LoVo (cell line): ENCODE data around the gene SASS6.

Experiments
- DNase-seq: peaks from one replicate; pipeline ENCODE4 v3.0.0-alpha.2; 2016; ENCODE audit warnings: low spot score

SASS6 gene

DNA sequence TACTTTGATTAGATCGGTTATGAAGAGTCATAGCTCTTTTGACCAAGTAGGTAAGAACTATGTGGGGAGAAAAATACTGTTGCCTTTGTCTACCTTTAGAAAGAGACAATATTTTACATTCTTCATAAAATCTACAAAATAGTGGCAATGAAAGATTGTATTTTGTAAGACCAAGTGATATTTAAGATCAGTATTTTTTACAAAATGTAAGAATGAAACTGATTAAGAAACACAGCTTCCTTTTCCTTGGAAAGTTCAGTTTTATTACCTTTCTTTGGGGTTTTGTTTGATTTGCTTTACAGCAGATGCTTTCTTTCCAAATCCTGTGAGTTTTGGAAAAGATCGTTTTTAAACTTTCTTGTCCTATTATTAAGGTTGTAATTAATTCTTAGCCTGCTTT lies 93.1 kb downstream of the SASS6 start:
- DNase-seq, result no peak

DNA sequence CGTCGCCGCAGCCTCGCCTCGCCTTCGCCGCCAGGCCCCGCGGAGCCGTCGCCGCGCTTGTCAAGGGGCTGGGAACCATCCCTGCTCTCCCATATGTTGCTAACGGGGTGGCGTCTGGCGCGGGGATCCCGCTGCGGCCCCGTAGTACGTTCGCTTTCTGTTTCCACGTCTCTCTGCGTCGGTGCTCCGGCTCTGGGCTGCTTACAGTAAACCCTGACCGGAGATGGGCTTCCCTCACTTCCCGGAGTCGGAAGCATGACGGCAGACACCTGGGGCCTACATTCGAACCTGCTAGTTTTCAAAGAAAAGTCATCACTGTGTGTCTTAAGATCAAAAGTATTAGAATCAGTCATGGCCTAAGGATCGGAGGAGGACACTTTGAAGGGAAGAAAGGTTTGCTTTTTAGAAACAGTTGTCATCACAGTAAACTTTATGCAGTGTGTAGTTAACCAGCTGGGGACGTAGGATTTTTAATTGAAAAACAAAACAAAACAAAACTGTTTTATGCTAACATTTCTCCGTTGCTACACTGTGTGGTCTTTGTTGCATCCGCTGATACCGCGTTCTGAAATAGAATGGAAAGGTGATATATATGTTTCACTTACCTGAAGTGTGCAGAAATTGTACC lies 94.0 kb downstream of the SASS6 start:
- DNase-seq, result peak; percentile 39

DNA sequence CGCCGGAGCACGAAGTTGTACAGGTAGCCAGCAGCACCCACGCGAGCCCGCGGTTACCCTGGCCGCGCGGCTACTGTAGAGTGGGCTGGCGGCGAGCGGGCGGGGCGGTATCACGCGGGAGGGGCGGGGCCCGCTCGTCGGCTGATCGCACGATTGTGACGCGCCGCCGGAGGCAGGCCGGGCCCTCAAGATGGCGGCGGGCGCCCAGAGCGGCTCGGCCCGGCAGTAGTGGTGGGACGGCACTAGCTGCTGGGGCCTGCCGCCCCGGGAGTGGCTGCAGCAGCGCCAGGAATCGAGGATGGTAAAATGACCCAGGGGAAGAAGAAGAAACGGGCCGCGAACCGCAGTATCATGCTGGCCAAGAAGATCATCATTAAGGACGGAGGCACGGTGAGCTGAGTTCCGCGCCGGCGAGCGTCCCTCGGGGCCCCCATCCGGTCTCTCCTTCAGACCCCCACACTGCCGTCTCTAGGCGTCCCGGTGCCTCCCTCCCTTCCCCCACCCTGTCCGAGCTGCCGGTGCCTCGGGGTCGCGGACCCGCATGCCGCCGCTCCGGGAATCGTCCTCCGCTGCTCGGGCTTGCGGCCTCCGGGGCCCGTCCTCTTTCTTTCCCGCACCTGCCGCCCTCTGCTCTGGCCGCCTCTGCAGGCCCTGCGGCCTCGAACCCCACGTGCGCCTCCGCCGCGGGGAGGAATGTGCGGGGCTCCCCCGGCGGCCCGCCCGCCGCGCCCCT lies 94.6 kb downstream of the SASS6 start:
- peak; percentile 89 for DNase-seq

DNA sequence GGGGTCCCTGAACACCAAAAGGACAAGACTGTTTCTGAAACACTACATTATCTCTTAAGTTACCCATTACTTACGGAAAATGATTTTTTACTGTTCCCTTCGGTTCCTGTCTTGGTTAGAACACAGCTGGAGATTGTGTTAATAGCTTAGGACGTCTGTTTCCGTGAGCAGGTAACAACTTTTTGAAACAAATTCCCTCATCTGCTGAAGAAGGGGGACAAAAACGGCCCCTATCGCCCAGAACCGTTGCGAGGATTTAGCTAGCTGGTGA lies 95.1 kb downstream of the SASS6 start:
- no peak for DNase-seq

DNA sequence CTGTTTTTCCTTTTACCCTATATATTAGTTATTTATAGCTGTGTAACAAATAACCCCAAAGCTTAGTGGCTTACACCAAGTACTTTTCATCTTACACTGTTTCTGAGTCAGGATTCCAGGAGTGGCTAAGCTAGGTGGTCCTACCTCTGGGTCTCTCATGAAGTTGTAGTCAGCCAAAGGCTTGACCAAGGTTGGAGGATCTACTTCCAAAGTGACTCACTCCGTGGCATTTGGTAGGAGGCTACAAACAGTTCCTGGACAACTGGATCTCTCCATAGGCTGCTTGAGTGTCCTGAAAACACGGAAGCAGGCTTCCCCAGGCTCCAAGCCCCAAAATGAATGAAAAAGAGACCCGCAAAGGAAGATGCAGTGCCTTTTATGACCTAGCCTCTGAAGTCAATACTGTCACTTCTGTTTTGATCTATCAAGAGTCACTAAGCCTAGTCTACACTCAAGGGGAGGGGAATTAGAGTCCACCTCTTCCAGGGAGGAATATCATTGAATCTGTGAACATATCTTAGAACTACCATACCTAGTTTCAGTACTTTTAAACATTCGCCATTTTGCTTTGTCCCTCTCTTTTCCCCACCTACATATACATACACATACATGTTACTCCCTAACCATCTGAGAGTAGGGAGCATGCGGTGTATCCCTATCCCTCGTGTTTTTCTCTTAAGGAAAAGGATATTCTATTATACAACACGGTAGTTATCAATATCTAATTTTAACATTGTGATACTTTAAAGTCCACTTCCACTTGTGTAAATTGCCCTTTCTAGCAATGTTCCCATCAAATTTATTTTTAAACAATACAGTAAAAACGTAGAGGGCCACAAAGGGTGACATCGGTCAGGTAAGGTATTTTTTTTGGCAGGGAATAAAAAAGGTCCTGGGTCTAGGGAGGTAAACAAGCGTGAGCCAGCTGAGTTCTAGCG lies 95.7 kb downstream of the SASS6 start:
- DNase-seq, result peak; percentile 45

DNA sequence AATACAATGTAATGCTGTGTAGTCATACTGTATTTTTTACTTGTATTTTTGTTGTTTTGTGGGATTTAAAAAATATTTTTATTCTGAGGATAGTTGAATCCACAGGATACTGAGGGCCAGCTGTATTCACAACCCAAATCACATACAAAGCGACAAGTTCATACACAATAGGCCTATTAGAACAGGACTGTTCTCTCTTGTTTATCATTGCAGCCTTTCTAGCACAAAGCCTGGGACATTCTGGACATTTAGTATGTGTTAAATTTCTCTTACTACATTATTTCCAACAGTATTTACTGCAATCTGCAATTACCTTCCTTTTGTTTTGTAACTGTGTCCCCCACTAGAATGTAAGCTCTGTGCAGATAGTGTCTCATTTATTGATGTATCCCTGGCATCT lies 97.5 kb downstream of the SASS6 start:
- DNase-seq, result no peak

DNA sequence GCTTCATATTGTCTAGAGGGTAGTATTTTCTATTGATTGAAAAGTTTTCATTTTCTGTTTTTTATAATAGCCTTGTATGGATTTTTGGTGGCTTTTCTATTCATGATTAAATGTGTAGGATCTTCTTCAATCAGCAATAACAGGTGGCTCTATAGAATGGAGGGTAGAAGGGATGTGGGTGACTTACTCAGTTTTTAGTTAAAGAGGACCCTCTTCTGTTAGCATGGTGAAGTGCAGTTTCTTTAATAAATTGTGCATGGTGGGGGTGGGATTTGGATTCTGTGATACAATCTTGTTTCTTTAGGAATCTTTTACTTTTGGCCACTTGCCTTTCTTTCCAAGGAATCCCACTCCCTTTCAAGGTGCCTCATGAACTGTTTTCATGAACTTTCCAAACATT lies 98.3 kb downstream of the SASS6 start:
- no peak for DNase-seq
